ENCODE data around the gene PROSER2. TPM values are rescaled to one million over a fixed set of nuclear protein-coding genes. Genes with fewer than 3 reads are reported as not detected.

The PROSER2 gene
- total RNA-seq, 1 donor = 3.9 TPM

DNA sequence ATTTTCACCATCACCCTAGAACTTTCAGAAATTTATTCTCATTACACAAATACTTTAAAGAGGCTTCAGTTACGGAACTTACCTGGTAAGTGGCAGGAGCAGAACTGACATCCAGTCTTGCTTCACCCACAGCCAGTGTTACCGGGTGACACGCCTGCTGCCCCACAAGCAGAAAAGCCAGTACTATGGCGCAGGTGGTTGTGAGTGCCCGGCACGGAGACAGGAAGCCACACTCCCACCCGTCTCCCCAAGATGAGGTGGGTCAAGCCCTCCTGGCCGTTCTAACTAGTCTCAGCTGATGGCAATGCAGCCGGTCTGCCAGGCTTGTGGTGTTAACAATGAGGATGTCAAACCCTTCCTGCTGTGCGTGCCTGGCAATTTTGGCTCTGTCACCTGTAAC, 86.9 kb downstream of the PROSER2 start:
- TF ChIP-seq CTCF (IDR thresholded peaks at IDR 0.05; ENCODE audit: insufficient read depth, low read depth, low read length) = no peak
- DNase-seq (ENCODE audit: low read depth) = no peak
- no peak overlapping the region for H3K4me3 ChIP-seq (ENCODE audit: low read depth, low read length)

- DNase-seq (ENCODE audit: low read depth) = peak; percentile 38
- no peak for TF ChIP-seq CTCF (IDR thresholded peaks at IDR 0.05; ENCODE audit: insufficient read depth, low read depth, low read length)
- H3K4me3 ChIP-seq (ENCODE audit: low read depth, low read length) = no peak overlapping the region
These were observed 90.0 kb downstream of the PROSER2 start for GRCh38 chr10:11913079-11913641.

- H3K4me3 ChIP-seq (ENCODE audit: low read depth, low read length) = no peak overlapping the region
- no peak for TF ChIP-seq CTCF (IDR thresholded peaks at IDR 0.05; ENCODE audit: insufficient read depth, low read depth, low read length)
- no peak for DNase-seq (ENCODE audit: low read depth)
These were observed 95.2 kb downstream of the PROSER2 start for GRCh38 chr10:11918384-11918783.

DNA sequence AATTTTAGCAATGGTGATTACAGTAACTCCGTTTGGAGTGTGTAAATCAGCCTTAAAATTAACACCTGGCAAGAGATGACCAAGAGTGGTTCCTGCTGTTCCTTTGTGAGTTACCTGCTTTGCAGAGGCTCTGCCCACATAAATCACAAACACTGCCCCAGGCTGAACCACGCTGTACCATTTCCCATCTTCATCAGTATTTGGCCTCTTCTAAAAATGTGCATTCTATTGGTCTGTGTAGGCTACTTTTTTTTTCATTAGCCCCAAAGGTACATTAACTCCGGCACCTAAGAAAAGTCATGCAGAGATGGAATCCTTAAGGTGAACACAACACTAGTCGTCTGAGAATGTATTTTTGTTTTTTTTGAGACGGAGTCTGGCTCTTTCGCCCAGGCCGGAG, 96.1 kb downstream of the PROSER2 start:
- H3K4me3 ChIP-seq (ENCODE audit: low read depth, low read length) = no peak overlapping the region
- no peak for DNase-seq (ENCODE audit: low read depth)
- TF ChIP-seq CTCF (IDR thresholded peaks at IDR 0.05; ENCODE audit: insufficient read depth, low read depth, low read length) = no peak

Other genes starting within 250 kb of the PROSER2 start
- gene USP6NL, start 211.7 kb upstream of the PROSER2 start, total RNA-seq = 10.6 and 12.5 TPM in 2 replicates
- gene ECHDC3, start 81.0 kb upstream of the PROSER2 start, total RNA-seq = 1.3 and 12.6 TPM in 2 replicates
- 14.2 and 19.0 TPM in 2 replicates for gene UPF2, start 219.5 kb downstream of the PROSER2 start, total RNA-seq
- 20.6 and 30.7 TPM in 2 replicates for gene DHTKD1, start 245.6 kb downstream of the PROSER2 start, total RNA-seq